ENCODE measurements around the gene ALDH1B1.
"Not testable (repeated sequence)": the region's sequence is repeated elsewhere in the genome, so short reads cannot be mapped to it uniquely, and the experiment has no call there.

Gene ALDH1B1

DNA sequence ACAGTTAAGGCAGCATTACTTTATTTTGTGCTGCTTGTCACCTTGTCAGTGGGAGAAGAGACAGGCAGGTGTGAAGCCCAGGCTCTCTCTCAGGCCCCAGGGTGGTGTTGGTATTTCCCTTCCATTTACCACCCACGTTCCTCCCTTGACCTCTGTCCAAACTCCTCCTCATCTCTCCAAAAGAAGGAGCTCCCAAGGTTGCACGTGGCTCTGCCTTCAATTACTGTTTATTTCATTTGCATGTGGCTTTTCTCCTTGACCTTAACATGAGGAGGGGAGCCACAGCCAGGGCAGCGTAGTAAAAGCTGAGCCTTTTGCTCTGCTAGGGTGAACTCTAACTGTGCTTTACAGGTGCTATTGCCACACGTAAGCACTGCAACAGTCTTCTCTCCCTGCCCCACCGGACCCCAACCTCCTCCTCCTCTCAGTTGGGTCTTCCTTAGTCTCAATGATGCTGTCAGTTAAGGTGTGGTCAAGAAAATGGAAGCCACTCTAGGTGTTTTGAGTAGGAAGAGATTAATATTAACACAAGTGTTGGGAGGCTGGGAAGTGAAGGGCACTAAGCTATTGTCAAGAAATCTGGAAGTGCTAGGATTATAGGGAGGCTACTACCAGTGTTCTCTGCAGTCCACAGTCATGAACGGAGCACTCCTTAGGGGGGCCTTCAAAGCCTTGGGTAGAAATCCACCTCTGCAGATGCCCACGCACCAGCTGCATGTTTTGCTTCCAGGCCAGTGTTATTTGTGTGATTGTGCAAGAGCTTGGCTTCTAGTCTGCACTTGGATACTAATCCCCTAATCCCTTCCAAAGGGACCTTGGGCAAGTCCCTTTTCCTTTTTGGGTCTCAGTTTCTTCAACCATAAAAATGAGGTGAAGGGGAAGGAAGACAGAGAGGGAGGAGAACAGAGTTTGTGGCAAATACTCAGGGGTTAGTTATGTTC is 3.9 kb upstream of the ALDH1B1 start:
- DNase-seq = no peak

DNA sequence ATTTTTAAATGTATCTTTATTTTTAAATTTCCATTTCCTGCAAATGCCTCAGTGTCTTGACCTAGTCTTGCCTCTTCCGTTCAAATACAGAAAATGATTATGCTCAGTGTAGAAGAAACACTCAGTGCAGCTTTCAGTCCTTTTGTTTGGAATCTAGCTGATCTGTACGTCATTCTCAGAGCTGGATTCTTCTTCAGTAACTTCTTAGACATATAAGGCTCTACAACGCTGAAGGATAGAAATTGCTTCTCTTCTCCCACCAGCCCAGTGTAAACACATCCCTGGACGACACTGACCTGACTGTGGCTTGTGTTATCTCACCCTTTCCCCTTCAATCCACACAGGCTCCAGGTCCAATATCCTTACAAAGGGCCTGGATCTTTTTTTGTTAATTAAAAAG is 3.2 kb upstream of the ALDH1B1 start:
- DNase-seq = no peak

DNA sequence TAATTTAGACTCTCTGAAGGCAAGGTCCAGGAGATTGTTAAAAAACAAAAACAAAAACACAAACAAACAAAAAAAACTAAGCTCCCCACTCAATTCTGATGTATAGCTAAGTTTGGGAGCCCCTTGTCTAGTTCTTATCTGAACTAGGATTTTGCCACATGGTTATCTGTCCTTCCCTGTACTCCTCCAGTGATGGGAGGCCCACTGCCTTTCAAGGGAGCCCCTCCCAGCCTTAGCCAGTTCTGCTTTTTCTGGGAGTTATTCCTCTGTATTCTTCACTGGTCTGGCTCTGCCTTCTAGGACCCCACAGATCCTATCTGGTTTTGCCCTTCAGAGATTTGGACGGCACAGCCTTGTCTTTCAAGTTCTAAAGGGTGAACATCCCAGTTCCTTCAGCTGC is 2.1 kb upstream of the ALDH1B1 start:
- DNase-seq = no peak

DNA sequence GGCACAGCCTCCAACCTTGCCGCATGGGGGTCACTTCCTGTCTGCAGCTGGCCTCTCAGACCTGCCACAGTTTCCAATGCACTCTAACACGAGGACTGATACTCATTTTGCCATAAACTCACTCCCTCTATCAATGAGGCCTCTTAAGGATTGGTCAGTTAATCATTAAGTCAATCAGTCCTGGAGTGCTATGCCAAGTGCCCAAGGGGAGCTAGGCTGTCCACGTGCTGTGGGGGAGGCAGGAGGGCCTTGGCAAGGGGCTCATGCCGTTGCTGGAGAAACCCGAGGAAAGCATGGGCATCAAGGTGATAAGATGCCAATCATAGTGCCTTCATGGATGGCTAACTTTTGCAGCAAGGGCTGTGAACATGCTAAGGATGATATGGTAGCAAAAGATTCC is 1.7 kb upstream of the ALDH1B1 start:
- DNase-seq = no peak

DNA sequence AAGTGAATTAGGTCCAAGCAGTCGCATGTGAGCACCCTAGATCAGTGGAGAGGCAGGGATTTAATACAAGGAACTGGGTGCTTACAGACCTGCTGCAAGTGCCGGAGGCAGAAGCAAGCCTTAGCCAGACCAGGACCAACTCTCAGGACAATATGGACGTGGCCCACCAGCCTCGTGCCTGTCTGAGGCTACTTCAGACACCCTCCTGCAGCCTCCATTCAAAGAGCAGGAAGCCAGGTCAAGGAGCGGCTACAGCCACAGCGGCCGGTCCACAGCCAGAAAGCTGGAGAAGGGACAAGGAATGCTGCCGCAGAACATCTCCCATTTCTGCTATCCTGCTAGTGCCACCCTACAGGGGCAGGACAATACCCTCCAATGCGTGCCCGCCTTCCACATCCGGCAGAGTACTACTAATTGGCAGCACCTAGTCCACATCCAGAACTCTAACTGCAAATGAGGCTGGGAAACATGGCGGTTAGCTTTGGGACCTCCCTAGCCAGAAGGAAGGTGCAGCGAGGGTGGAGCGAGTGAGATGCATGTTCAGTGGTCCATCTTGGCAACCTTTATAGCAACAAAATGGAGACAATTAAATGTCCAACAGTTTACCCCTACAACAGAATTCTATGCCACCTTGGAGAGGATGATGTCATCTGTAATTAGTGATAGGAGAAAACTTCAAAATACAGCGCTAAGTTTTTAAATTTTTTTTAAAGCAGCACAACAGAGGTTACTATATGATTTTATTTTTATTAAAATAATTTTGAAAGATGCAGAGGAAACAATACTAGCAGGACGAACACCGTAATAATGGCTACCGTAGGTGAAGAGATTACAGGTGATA is 1.0 kb upstream of the ALDH1B1 start:
- DNase-seq = no peak

DNA sequence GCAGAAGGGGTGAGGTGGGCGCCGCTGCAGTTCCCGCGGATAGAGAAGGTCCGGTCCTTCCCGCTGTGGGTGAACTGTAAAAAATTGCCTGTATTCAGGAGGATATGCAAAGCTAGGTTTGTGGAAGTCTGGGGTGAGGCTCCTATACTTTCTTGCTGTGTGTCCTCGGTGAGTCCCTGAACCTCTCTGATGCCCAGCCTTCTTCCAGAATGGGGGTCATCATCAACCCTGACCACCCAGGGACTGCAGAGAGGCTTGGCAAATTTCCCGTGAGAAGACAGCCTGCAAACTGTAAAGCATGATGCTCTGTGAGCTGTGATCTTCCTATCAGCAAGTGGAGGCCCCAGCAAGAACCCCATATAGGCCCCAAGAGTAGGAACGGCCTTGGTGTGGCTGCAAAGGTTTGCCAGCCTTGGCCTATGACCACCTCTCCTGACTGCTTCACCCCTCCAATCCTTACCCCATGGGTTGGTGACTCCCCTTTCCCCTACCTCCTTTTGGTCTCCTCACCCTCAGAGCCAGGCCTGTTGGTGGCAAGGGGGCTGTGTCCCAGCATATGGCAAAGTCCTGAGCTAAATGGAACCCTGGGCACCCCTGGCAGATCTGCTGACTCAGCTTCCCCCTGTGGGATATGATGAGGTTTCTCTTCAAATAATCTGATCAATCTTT is 760 bp downstream of the ALDH1B1 start:
- DNase-seq = no peak

DNA sequence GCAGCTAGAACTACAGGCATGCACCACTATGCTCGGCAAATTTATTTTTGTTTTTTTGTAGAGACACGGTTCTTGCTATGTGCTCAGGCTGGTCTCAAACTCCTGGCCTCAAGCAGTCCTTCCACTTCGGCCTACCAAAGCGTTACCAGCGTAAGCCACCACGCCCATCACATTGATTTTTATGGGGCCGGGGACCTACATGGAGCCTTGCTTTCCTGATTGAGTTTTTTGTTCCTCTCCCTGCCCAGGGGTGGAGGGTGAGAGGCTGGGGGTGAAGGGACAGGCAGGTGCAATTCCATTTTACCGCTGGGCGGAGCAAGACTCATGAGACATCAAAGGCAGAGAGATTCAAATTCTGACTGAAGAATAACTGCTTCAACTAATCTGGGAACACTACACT is 1.9 kb downstream of the ALDH1B1 start:
- no peak for DNase-seq

DNA sequence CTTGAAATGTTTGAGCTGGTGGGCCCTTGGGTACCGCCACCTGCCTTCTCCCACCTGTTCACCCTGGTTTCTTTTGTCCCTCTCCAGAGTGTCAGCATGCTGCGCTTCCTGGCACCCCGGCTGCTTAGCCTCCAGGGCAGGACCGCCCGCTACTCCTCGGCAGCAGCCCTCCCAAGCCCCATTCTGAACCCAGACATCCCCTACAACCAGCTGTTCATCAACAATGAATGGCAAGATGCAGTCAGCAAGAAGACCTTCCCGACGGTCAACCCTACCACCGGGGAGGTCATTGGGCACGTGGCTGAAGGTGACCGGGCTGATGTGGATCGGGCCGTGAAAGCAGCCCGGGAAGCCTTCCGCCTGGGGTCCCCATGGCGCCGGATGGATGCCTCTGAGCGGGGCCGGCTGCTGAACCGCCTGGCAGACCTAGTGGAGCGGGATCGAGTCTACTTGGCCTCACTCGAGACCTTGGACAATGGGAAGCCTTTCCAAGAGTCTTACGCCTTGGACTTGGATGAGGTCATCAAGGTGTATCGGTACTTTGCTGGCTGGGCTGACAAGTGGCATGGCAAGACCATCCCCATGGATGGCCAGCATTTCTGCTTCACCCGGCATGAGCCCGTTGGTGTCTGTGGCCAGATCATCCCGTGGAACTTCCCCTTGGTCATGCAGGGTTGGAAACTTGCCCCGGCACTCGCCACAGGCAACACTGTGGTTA is 3.3 kb downstream of the ALDH1B1 start:
- DNase-seq = no peak

DNA sequence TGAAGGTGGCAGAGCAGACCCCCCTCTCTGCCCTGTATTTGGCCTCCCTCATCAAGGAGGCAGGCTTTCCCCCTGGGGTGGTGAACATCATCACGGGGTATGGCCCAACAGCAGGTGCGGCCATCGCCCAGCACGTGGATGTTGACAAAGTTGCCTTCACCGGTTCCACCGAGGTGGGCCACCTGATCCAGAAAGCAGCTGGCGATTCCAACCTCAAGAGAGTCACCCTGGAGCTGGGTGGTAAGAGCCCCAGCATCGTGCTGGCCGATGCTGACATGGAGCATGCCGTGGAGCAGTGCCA is 3.8 kb downstream of the ALDH1B1 start:
- no peak for DNase-seq

DNA sequence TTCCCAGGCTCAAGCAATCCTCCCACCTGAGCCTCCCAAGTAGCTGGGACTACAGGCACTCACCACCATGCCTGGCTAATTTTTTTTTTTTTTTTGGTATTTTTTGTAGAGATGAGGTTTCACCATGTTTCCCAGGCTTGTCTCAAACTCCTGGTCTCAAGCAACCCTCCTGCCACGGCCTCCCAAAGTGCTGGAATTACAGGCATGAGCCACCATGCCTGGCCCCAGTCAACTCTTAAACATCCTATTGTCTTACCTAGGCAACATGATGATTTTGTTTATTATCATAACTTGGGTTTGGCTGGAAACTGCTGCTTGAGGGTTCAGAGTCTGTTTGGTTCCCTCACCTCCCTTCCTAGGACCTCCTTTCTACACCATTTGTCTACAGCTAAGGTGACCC is 6.7 kb downstream of the ALDH1B1 start:
- DNase-seq = not testable (repeated sequence)

DNA sequence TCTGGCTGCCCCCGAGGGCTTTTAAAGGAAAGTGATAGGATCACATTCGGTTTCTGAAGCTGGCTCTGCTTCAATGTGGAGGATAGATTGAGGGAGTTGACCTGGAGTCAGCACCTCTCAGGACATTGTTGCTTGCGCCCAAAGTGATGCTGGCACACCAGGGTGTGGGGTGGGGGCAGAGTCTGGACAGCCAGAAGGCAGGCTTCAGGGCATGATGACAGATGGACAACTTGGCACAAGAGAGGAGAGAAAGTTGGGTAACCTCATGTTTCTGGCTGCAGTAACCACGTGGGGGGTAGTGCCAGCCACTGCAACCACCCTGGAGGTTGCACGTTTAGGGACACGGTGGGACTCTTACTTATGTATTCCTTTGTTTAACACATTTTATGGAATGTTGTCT is 9.5 kb downstream of the ALDH1B1 start:
- DNase-seq = no peak

DNA sequence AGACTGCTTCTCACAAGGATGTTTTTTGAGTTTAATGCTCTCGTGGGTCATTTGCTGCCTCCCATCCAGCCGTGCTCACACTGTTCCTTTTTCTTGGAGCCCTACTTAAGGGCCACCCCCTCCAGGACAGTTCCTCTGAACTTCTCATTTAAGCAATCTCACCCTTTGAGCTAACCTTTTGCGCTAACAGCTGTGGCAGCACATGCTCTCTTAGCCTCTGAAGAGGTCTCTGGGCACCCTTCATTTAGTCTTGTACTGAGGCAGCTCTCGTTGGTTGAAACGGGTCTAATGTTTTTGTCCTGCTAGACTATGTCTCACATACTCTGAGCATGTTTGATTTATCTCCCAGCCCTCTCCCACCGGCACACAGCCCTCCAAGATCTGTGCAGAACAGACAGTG is 11.8 kb downstream of the ALDH1B1 start:
- DNase-seq = no peak

DNA sequence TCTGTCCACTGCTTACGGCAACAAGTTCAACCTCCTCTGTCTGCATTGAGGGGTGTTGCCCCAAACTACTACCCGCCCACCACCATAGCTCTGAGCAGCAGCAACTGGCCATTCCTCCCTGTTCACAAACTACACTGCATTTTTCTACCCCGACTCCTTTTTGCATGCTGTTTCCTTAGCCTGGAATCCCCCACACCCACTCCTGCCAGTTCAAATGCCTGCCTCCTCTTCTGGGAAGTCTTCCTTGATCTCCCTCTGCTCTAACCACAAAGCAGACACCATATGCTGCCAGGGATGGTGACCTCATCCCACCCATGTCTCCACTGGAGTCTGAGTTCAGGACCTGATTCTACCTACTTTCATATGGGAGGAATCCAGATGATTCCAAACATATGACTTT is 13.3 kb downstream of the ALDH1B1 start:
- DNase-seq = no peak

DNA sequence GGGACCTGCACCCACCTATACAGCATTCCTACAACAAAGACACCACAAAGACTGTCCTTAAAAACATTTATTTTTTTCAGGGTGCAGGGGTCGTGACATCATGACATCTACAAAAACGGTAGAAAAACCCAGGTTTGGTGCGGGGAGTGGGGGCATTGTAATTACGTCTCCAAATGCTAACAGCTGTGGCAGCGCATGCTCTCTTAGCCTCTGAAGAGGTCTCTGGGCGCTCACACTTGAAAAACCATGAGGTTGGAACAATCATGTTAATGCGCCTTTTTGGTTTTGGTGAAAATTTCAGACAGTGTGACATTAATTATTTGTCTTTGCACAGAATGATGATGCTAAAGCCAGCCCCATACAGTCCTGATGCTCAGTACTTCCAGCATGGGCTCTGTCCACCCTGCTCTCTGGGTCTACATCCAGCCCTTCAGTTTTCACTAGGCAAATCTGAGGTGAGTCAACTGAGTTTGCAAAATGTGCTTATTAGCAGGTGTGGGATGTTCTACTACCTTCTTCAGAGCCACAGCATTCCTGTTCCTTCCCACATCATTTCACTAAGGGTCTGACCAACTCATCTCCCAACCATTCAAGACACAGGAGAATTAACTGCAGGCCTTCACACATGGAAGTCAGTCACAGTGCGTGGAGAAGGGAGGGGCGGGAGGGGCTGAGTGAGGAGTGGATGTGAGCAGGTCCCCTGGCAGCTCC is 14.1 kb downstream of the ALDH1B1 start:
- no peak for DNase-seq

DNA sequence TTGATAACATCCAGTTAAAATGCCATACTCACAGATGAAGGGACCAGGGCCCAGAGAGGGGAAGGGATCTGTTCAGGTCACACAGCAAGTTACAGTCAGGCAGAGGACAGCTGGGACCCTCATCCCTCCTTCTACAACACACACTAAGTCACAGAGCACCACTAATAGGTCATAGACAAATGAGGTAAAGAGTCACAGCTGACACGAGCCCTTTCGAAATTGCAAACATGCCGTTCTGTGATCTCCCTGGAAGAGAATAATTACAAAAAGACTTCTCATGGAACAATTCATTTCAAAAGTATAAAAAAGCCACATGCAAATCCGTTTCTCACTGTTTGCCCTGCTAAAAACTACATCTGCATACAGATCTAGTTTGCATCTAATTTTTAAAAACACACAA is 16.2 kb downstream of the ALDH1B1 start:
- no peak for DNase-seq

DNA sequence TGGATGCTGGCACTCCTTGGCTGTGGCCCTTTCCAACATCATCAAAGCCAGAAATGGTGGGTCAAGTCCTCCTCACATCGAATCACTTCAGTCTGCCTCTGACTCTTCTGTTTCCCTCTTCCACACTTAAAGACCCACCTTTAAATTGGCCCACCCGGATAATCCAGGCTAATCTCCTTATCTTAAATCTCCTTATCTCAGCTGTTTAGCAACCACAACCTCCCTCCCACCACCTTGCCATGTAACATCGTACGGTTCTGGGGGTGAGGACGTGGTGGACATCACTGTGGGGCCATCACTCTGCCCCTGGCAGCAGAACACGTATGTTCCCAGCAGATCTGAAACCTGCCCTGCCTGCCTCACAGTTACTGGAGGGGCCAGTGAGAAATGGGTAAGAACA is 20.2 kb downstream of the ALDH1B1 start:
- no peak for DNase-seq

DNA sequence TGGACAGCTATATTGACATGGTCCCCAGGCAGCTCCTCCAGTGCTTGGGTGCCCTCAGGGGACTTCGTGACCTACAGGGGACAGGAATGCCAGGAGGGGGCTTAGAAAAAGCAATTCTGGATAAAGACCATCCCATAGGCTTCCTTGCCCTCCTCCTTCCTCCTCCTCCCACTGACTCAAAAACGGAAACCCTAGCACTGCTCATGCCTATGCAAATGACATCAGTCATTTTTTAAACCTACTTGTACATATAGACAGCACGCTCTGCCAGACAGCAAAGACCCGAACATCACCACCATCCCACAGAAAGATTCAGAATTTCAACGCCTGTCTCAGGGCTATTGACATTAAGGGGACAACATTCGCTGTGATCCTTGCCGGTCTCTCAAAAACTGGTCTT is 20.8 kb downstream of the ALDH1B1 start:
- no peak for DNase-seq

DNA sequence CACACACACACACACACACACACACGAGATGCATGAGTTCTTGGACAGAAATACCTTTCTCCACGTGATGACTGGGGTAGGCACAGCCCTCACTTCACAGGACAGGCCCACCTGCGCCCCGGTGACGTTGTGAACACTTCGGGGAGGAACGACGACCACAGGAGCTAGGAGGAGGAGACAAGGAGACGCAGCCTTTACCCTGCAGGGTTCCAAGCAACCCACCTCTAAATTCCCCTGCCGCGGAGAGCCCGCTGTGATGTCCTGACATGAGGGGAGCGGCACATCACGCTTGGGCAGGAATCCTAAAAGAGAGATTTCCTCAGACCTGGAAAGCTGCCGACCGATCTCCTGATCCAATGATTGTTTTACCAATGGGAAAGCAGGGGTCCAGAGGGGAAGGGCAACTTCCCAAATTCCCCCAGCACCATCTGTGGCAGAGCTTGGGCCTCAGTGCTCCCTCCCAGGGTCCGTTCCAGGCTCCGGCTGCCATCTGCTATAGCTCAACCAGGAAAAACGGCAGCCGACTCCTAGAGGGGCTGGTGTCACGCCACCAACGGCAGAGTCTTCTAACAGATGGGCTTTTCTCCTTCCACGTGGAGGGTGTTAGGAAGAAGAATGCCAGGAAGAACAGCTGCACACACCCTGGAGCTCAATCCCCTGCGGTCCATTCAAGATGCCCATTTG is 21.7 kb downstream of the ALDH1B1 start:
- DNase-seq = no peak

DNA sequence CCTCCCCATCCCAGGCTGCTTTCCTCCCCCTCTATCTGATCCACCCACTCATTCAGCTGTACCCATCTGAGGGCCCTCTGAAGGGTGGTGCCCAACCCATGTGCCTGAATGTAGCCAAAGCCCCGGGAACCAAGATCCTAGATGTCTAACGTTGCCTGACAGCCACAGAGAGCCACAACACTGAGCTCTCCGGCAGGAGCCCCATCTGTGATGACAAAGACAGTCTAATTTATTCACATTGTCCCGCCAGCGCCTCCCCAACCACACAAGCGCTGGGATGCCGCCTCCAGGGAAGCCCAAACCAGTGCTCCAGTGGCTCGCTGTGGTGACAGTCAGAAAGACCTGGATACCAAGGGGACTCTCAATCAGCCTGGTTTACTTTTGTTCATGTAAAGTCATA is 23.4 kb downstream of the ALDH1B1 start:
- DNase-seq = no peak

DNA sequence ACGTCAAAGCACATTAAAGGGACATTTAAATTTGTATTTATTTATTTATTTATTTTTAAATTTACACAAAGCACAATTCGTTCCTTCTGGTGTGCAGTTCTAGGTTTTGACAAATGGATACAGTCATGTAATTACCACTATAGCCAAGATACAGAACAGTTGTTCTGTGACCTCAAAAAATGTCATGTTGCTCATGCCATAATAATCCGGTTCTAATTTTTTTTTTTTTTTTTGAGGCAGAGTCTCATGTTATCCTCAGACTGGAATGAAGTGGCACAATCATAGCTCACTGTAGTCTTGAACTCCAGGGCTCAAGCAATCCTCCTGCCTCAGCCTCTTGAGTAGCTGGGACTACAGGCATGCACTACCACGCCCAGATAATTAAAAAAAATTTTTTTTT is 24.0 kb downstream of the ALDH1B1 start:
- no peak for DNase-seq

DNA sequence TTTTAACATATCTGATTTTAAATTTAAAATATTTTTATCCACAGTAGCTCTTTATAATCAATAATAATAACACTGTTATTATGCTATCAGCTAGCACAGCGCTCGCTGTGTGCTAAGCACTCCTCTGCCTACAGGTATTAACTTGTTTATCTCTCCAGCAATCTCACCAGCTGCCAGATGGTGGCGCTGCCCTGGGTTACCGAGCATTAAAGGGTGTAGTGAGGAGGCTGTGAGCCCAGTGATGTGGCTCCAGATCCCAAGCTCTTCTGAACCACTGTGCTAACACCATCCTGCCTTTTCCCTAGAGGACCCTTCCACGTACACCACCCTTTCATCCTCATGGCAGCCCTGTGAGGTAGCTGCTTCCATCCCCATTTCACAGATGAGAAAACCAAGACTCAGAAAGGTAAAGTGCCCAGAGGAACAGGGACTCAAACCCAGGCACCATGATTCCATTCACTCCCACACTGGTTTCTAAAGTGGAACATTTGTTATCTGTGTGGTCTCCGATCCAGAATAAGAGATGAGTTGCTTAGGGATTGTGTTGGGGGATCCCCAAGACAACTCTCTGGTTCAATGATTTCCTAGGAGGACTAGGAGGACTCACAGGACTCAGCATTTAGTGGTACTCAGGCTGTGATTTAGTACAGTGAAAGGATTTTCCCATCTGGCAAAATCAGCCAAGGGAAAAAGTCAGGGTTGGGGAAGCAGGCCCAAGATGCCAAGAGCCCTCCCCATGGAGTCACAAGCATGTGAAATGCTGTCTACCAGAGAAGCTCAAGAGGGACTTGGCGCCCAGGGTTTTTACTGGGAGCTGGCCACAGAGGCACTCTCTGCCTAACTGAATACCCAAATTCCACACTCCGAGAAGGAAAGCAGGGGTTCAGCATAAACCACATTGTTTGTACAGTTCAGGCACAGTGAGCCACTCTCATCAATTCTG is 24.8 kb downstream of the ALDH1B1 start:
- DNase-seq = no peak

All from NCI-H2081 treated with DMSO at 0.1 percent for 48 hours (cell line).